Vagina (tissue), 2 donors: ENCODE data around the gene HDAC1. TPM values are rescaled to one million over a fixed set of nuclear protein-coding genes. Genes with fewer than 3 reads are reported as not detected.

Experiments
- DNase-seq, 2 donors: peaks; one replicate each; pipeline ENCODE4 v3.0.0-alpha.2; 2017; ENCODE audit errors: extremely low spot score in 2 of 2
- H3K27ac ChIP-seq: fragments of 200-600 bp; sonication (generic); one replicate; pipeline ENCODE4 v1.5.1; 2019
- H3K27me3 ChIP-seq: fragments of 200-600 bp; sonication (generic); one replicate; pipeline ENCODE4 v1.5.1; 2019
- H3K36me3 ChIP-seq, 2 donors: fragments of 200-600 bp; sonication (generic); one replicate each; pipeline ENCODE4 v1.5.1; 2017 to 2019
- H3K4me1 ChIP-seq: fragments of 200-600 bp; sonication (generic); one replicate; pipeline ENCODE4 v1.5.1; 2019
- H3K4me3 ChIP-seq, 2 donors: fragments of 200-600 bp; sonication (generic); 1 replicate in 1 of 2; 2 replicates in 1 of 2; pipeline ENCODE4 v1.5.1; 2016 to 2019
- H3K9me3 ChIP-seq: fragments of 200-600 bp; sonication (generic); one replicate; pipeline ENCODE4 v1.5.1; 2019
- CTCF ChIP-seq, 3 experiments: fragments of 450-650 bp in 2 of 3; fragments of 200-600 bp in 1 of 3; sonication (generic) in 1 of 3; IDR thresholded peaks; one replicate each; pipeline ENCODE4 v1.5.1; 2017 to 2019; ENCODE audit warnings: antibody characterized with exemption in 3 of 3, mild to moderate bottlenecking in 2 of 3, moderate library complexity in 2 of 3
- POLR2A ChIP-seq, 2 donors: fragments of 450-650 bp; IDR thresholded peaks; one replicate each; pipeline ENCODE4 v1.6.1; 2017; ENCODE audit warnings: antibody characterized with exemption in 2 of 2, mild to moderate bottlenecking in 2 of 2, moderate library complexity in 2 of 2
- POLR2AphosphoS5 ChIP-seq, 2 donors: sonication (generic); formaldehyde crosslinking; IDR thresholded peaks; one replicate each; pipeline ENCODE4 v1.9.0; 2017; ENCODE audit warnings: antibody characterized with exemption in 2 of 2, mild to moderate bottlenecking in 2 of 2, low read depth in 1 of 2; ENCODE audit not compliant: insufficient read depth in 1 of 2
- intact Hi-C: fragments of 100-400 bp; cut with DNase I; formaldehyde crosslinking; loops from one replicate; pipeline ENCODE4 v1.15.1; 2023
- total RNA-seq: library from RNA; depleted of rRNA; stranded (reverse); fragments of >200 nt; gene quantifications from one replicate; pipeline ENCODE4 v1.2.3, GENCODE V29; 2016

HDAC1 gene
- total RNA-seq, 1 donor from 2014 or later, result 65.6 TPM

DNA sequence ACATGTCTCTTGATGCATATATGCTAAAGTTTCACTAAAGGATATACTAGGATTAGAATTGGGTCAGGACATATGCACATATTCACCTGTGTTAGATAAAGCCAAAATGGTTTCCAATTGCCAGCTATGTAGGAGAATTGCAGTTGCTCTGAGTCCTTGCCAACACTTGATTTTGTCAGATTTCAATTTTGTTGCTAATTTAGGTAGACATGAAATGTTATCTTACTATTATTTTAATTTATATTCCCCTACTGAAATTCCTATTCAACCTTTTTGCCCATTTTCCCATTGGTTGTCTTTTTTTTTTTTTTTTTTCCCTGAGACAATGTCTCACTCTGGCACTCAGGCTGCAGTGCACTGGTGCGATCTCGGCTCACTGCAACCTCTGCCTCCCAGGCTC lies 13.4 kb downstream of the HDAC1 start:
- H3K9me3 ChIP-seq, result no peaks in the 10 kb centered on the region
- H3K36me3 ChIP-seq, result peaks cover 0 to 36% of the 10 kb centered on the region in 2 donors
- H3K4me3 ChIP-seq, result no peak overlapping the region
- no peaks in the 10 kb centered on the region for H3K4me1 ChIP-seq
- intact Hi-C loops, result no loop called here
- TF ChIP-seq CTCF (IDR thresholded peaks at IDR 0.05) (no peak), POLR2AphosphoS5 (IDR thresholded peaks at IDR 0.05; ENCODE audit: insufficient read depth in 1 of 2, low read depth in 1 of 2) (no peak), POLR2A (IDR thresholded peaks at IDR 0.05) (no peak)
- DNase-seq, result no peak
- no peak overlapping the region for H3K27ac ChIP-seq
- no peaks in the 10 kb centered on the region for H3K27me3 ChIP-seq

- Histone ChIP-seq H3K27ac (no peak overlapping the region), H3K27me3 (no peaks in the 10 kb centered on the region), H3K4me3 (no peak overlapping the region), H3K36me3 (peaks cover 0 to 36% of the 10 kb centered on the region in 2 donors), H3K4me1 (no peaks in the 10 kb centered on the region), H3K9me3 (no peaks in the 10 kb centered on the region)
- no peak for DNase-seq
- intact Hi-C loops, result no loop called here
- TF ChIP-seq POLR2A (IDR thresholded peaks at IDR 0.05) (no peak), POLR2AphosphoS5 (IDR thresholded peaks at IDR 0.05; ENCODE audit: insufficient read depth in 1 of 2, low read depth in 1 of 2) (no peak), CTCF (IDR thresholded peaks at IDR 0.05) (no peak)
Observed at GRCh38 chr1:32307324-32307723, 15.4 kb downstream of the HDAC1 start.

DNA sequence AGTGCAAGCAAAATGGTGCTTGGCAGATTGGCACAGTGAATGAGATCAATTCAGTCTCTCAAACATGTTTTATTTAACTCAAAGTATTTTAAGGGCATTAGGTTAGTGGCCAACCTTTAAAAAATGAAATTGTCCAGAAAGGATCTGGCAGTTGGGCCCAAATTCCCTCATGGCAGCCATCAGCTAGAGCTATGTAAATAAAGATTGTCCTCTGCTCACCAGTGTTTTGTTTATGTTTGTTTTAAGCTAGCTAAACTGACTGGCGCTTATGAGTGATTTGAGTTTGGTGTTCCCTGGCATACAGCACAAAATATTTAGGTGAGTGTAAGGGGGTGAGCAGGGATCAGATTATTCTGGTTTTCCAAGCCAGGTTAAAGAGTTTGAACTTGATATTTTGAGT lies 18.1 kb downstream of the HDAC1 start:
- Histone ChIP-seq H3K4me1 (no peaks in the 10 kb centered on the region), H3K27me3 (no peaks in the 10 kb centered on the region), H3K4me3 (no peak overlapping the region), H3K9me3 (no peaks in the 10 kb centered on the region), H3K36me3 (peaks cover 0 to 11% of the 10 kb centered on the region in 2 donors), H3K27ac (no peak overlapping the region)
- no peak for TF ChIP-seq POLR2A (IDR thresholded peaks at IDR 0.05)
- TF ChIP-seq CTCF (IDR thresholded peaks at IDR 0.05), result no peak
- no peak for TF ChIP-seq POLR2AphosphoS5 (IDR thresholded peaks at IDR 0.05; ENCODE audit: insufficient read depth in 1 of 2, low read depth in 1 of 2)
- intact Hi-C loops, result no loop called here
- DNase-seq, result no peak

GRCh38 chr1:32311709-32312393 lies 20.0 kb downstream of the HDAC1 start:
- no peaks in the 10 kb centered on the region for H3K27me3 ChIP-seq
- TF ChIP-seq CTCF (IDR thresholded peaks at IDR 0.05), result no peak
- no peaks in the 10 kb centered on the region for H3K9me3 ChIP-seq
- H3K27ac ChIP-seq, result no peak overlapping the region
- H3K36me3 ChIP-seq, result peaks cover 0 to 8% of the 10 kb centered on the region in 2 donors
- intact Hi-C loops, result no loop called here
- no peak for DNase-seq
- no peak overlapping the region for H3K4me3 ChIP-seq
- H3K4me1 ChIP-seq, result no peaks in the 10 kb centered on the region

GRCh38 chr1:32316903-32317277 lies 25.0 kb downstream of the HDAC1 start:
- TF ChIP-seq CTCF (IDR thresholded peaks at IDR 0.05) (no peak), POLR2A (IDR thresholded peaks at IDR 0.05) (no peak), POLR2AphosphoS5 (IDR thresholded peaks at IDR 0.05; ENCODE audit: insufficient read depth in 1 of 2, low read depth in 1 of 2) (no peak)
- DNase-seq, result no peak
- intact Hi-C loops, result no loop called here
- Histone ChIP-seq H3K27ac (no peak overlapping the region), H3K9me3 (no peaks in the 10 kb centered on the region), H3K4me3 (no peak overlapping the region), H3K4me1 (no peaks in the 10 kb centered on the region), H3K27me3 (no peaks in the 10 kb centered on the region), H3K36me3 (peaks cover 0 to 24% of the 10 kb centered on the region in 2 donors)
